NOMO-1 treated with DMSO at 0.1 percent for 48 hours (cell line): ENCODE data around the gene EML1.

Experiments used
- DNase-seq: peaks from one replicate; lab custom pipeline; 2025; ENCODE audit not compliant: unreplicated experiment; lab: John Stamatoyannopoulos, UW

Gene EML1

GRCh38 chr14:99865408-99865807, 72.2 kb downstream of the EML1 start:
- no peak for DNase-seq

GRCh38 chr14:99870617-99871016, 77.4 kb downstream of the EML1 start:
- no peak for DNase-seq

- DNase-seq, result no peak
These were observed 78.6 kb downstream of the EML1 start for GRCh38 chr14:99871771-99872170.

- DNase-seq, result no peak
These were observed 79.7 kb downstream of the EML1 start for GRCh38 chr14:99872786-99873440.

- no peak for DNase-seq
These were observed 80.4 kb downstream of the EML1 start for GRCh38 chr14:99873653-99874052.

- no peak for DNase-seq
These were observed 81.1 kb downstream of the EML1 start for GRCh38 chr14:99874306-99874705.

- no peak for DNase-seq
These were observed 82.2 kb downstream of the EML1 start for GRCh38 chr14:99875421-99875820.

GRCh38 chr14:99875836-99876235, 82.6 kb downstream of the EML1 start:
- DNase-seq, result no peak

GRCh38 chr14:99876406-99876805, 83.2 kb downstream of the EML1 start:
- no peak for DNase-seq

GRCh38 chr14:99878563-99878962, 85.3 kb downstream of the EML1 start:
- no peak for DNase-seq

- DNase-seq, result no peak
These were observed 86.4 kb downstream of the EML1 start for GRCh38 chr14:99879401-99880295.

GRCh38 chr14:99880651-99881420, 87.6 kb downstream of the EML1 start:
- DNase-seq, result no peak

- DNase-seq, result no peak
These were observed 90.8 kb downstream of the EML1 start for GRCh38 chr14:99883866-99884650.

- peak; percentile 46 for DNase-seq
These were observed 91.8 kb downstream of the EML1 start for GRCh38 chr14:99884834-99885648.

- DNase-seq, result no peak
These were observed 92.4 kb downstream of the EML1 start for GRCh38 chr14:99885649-99885958.

- no peak for DNase-seq
These were observed 94.2 kb downstream of the EML1 start for GRCh38 chr14:99887407-99887806.

- no peak for DNase-seq
These were observed 94.9 kb downstream of the EML1 start for GRCh38 chr14:99888149-99888548.

GRCh38 chr14:99889268-99889667, 96.1 kb downstream of the EML1 start:
- no peak for DNase-seq

- no peak for DNase-seq
These were observed 98.1 kb downstream of the EML1 start for GRCh38 chr14:99891266-99891665.

GRCh38 chr14:99891900-99892299, 98.7 kb downstream of the EML1 start:
- no peak for DNase-seq
